Hepatic stellate cell (primary cell): ENCODE measurements around the gene USP14.
"Not testable (repeated sequence)": the region's sequence is repeated elsewhere in the genome, so short reads cannot be mapped to it uniquely, and the experiment has no call there.

Experiments
- DNase-seq: peaks from one replicate; pipeline ENCODE4 v3.0.0; 2011; ENCODE audit warnings: low spot score

The USP14 gene

GRCh38 chr18:158128-159036 lies at the start of gene USP14:
TSS of gene USP14 (plus strand) at chr18:158557. CDS start at chr18:158699, 142 bp downstream.
- DNase-seq = peak; percentile 95

DNA sequence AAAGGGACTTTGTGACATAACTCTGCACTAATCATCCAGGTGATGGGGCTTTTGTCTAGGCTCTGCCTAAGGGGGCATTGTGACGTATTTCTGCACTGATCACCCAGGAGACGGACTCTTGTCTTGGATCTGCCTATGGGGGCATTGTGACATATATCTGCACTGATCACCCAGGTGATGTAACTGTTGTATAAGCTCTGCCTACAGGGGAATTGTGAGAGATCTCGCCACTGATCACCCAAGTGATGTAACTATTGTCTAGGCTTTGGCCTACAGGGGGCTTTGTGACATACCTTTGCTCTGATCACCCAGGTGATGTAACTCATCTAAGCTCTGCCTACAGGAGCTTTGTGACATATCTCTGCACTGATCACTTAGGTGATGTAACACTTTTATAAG lies 49.7 kb upstream of the USP14 start:
- not testable (repeated sequence) for DNase-seq

- DNase-seq = not testable (repeated sequence)
Observed at GRCh38 chr18:109130-109921, 49.0 kb upstream of the USP14 start.

DNA sequence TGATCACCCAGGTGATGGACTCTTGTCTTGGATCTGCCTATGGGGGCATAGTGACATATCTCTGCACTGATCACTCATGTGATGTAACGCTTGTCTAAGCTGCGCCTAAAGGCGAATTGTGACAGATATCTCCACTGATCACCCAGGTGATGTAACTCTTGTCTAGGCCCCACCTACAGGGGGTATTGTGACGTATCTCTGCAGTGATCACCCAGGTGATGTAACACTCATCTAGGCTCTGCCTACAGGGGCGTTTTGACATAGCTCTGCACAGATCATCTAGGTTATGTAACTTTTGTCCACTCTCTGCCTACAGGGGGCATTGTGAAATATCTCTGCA lies 48.5 kb upstream of the USP14 start:
- not testable (repeated sequence) for DNase-seq

DNA sequence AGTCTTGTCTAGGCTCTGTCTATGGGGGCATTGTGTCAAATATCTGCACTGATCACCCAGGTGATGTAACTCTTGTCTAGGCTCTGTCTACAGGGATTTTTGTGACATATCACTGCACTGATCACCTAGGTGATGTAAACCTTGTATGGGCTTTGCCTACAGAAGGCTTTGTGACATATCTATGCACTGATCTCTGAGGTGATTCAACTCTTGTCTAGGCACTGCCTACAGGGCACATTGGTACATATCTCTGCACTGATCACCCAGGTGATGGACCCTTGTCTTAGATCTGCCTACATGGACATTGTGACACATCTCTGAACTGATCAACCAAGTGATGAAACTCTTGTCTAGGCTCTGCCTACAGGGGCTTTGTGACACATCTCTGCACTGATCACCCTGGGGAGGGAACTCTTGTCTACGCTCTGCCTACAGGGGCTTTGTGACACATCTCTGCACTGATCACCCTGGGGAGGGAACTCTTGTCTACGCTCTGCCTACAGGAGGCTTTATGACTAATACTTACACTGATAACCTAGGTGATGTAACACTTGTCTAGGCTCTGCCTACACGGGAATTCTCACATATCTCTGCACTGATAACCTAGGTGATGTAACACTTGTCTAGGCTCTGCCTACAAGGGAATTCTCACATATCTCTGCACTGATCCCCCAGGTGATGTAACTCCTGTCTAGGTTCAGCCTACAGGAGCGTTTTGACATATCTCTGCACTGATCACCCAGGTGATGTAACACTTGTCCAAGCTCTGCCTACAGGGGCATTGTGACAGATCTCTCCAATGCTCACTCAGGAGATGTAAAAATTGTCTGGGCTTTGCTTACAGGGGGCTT lies 47.8 kb upstream of the USP14 start:
- not testable (repeated sequence) for DNase-seq

DNA sequence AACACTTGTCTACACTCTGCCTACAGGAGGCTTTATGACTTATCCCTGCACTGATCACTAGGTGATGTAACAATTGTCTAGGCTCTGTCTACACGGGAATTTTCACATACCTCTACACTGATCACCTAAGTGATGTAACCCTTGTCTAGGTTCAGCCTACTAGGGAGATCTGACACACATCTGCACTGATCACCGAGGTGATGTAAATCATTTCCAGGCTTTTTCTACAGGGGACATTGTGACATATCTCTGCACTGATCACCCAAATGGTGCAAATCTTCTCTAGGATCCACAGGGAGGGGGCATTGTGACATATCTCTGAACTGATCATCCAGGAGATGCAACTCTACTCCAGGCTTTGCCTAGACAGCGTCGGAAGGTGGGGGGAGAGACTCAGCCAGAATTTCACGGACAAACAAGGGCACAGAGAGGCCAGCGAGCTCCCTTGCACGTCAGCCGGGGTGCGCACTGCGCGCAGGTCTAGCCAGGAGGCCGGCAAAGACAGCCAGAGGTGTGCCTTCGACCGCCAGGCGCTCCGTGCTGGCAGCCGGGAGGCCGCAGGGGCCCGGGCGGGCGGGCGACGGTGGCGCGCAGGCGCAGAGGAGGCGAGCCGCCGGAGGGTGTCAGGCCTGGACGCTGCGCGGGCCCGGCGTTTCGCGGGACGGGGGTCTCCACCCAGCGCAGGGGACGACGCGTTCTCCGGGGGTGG lies 46.9 kb upstream of the USP14 start:
- DNase-seq = peak; percentile 62

GRCh38 chr18:112015-112733 lies 46.2 kb upstream of the USP14 start:
- DNase-seq = not testable (repeated sequence)

DNA sequence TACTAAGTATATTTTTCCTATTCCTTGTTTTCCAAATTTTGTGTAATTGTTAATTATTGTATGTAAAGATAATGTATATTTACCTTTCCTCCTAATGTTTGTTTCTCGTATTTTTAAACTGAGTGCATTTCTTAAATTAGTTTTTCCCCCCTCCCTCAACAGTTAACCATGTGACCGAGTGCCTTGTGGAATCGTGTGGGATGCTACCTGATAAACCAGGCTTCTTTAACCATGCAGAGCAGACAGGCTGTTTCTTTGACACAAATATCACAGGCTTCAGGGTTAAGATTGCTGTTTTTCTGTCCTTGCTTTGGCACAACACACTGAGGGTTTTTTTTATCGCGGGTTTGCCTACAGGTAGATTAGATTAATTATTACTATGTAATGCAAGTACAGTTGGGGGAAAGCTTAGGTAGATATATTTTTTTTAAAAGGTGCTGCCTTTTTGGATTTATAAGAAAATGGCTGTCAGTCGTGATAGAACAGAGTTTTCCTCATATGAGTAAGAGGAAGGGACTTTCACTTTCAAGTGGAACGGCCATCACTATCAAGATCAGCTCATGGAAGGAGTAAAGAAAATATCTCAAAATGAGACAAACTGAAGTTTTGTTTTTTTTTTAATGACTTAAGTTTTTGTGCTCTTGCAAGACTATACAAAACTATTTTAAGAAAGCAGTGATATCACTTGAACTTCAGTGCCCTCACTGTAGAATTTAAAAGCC lies 37.7 kb upstream of the USP14 start:
- DNase-seq = not testable (repeated sequence)

- no peak for DNase-seq
Observed at GRCh38 chr18:135045-135444, 23.3 kb upstream of the USP14 start.

DNA sequence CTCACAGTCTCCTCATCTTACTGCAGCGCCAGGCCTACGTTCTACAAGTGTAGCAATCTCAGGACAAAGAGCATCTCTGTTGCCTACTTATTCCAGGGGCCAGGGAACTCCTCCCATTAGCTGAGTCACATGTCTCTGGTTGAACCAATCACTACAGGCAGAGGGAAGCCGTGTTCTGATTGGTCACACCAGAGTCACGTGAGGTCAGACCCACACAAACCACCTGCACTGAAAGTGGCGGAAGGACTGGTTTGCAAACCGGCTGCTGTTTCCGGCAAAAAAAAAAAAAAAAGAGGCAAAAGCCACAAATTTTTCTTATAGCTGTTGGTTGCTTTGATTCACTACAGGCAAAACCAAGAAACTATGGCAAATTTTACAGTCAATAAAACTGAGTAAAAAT lies 21.9 kb upstream of the USP14 start:
- no peak for DNase-seq

GRCh38 chr18:137327-137726 lies 21.0 kb upstream of the USP14 start:
- no peak for DNase-seq

DNA sequence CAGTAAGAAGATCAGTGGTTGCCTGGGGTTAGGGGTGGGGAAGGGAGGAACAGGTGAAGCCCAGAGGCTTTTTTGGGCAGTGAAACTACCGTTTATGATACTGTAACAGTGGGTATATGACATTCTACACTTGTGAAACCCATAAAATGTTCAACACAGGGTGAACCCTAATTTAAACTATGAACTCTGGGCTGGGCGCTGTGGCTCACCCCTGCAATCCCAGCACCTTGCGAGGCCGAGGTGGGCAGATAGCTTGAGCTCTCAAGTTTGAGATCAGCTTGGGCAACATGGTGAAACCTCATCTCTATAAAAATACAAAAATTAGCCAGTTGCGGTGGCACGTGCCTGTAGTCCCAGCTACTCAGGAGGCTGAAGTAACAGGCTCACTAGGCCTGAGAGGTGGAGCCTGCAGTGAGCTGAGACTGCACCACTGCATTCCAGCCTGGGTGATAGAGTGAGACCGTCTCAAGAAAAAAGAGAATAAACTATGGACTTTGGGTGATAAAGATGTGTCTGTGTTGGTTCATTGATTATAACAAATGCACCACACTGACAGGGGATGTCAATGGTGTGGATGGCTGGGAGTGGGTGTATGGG lies 17.6 kb upstream of the USP14 start:
- DNase-seq = no peak

GRCh38 chr18:142624-143296 lies 15.6 kb upstream of the USP14 start:
- DNase-seq = not testable (repeated sequence)

DNA sequence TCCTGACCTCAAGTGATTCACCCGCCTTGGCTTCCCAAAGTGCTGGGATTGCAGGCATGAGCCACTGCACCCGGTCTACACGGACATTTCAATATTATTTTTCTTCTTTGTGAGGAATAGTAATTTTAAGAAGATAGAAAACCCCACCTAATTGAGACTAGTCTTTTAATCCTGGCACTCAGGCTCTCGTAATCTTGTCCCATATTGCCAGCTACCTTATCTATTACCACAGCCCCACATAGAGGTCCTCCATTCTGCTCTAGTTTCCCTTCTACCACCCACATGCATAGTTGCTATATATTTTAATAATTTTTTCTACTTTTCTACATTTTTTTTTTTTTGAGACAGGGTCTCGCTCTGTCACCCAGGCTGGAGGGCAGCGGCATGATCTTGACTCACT lies 9.5 kb upstream of the USP14 start:
- no peak for DNase-seq

GRCh38 chr18:154151-154550 lies 4.2 kb upstream of the USP14 start:
- no peak for DNase-seq

DNA sequence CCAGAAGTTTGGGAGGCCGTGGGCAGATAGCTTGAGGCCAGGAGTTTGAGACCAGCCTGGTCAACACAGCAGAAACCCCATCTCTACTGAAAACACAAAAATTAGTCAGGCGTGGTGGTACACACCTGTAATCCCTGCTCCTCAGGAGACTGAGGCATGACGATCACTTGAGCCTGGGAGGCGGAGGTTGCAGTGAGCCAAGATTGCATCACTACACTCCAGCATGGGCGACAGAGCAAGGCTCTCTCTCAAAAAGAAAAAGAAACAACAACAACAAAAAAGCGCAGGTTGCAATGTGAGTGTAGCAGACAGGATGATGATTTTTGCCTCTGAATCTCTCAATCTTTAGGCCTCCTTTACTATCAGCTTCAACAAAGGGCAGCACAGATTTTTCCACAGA lies 2.7 kb upstream of the USP14 start:
- no peak for DNase-seq

DNA sequence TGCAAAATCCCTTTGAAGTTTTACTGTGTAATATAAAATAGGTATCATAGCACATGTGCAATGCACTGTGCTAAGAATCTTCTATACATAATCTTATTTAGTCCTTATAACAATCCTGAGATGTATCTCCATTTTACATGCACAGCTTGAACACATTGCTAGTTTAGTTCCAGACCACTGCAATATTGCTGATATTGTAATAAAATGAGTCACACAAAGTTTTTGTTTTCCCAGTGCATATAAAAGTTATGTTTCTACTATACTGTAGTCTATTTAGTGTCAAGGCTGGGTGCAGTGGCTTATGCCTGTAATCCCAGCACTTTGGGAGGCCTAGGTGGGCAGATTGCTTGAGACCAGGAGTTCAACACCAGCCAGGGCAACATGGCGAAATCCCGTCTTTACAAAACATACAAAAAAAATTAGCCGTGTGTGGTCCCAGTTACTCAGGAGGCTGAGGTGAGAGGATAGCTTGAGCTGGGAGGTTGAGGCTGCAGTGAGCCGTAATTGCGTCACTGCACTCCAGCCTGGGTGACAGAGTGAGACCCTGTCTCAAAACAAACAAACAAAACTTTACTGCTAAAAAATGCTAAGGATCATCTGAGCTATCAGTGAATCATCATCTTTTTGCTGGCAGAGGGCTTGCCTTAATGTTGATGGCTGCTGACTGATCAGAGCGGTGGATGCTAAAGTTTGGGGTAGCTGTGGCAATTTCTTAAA lies 1.7 kb upstream of the USP14 start:
- DNase-seq = no peak

DNA sequence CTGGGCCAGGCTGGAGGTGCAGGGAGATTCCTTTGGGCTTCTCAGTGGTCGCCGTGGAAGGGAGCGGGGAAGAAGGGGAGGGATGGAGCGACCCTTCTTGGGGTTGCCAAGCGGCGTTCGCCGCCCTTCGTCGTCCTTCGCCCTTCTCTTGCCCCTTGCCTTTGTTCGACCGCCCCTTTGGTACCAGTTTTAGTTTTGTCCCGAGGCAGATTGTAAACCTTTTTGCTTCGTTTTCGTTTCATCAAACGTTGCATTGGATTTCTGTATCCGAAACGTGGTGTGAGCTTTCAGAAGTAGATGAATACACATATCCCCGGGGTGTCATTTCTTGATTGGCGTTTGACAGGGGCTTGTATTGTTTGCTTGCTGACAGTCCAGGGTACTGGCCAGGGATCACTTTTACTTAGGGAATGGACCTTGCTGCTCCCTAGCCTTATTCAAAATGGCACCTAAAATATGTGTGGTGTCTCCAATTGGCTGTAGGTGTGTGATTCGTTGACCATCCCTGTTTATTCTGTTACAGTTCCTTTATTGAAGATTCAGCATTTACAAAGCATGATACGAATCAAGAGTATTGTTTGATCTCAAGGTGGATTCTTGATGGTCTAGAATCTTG lies 788 bp downstream of the USP14 start:
- peak; percentile 41 for DNase-seq
